HEK293T (cell line): ENCODE results near the gene C1orf52.

Experiments
- CTCF ChIA-PET: fragments of 350-600 bp; formaldehyde crosslinking; extraction: SDS; loops from one replicate; lab custom pipeline; 2021; ENCODE audit warnings: antibody characterized with exemption, inconsistent platforms; lab: Yijun Ruan, JAX
- POLR2A ChIA-PET: fragments of 350-600 bp; formaldehyde crosslinking; extraction: SDS; loops from one replicate; lab custom pipeline; 2020; ENCODE audit warnings: antibody characterized with exemption, inconsistent platforms; lab: Yijun Ruan, JAX
- DNase-seq: peaks from one replicate; pipeline ENCODE4 v3.0.0; 2012; ENCODE audit warnings: mixed read lengths; ENCODE audit errors: extremely low spot score
- ARNT ChIP-seq: fragments of 450-650 bp; IDR thresholded peaks from 2 replicates; pipeline ENCODE4 v1.6.1; 2017; ENCODE audit warnings: mild to moderate bottlenecking
- BHLHE40 ChIP-seq: fragments of 450-650 bp; IDR thresholded peaks from 2 replicates; pipeline ENCODE4 v1.6.1; 2016; ENCODE audit warnings: mild to moderate bottlenecking, moderate library complexity, borderline replicate concordance
- CTBP1 ChIP-seq: fragments of 450-650 bp; IDR thresholded peaks from 2 replicates; pipeline ENCODE4 v1.6.1; 2016; ENCODE audit warnings: borderline replicate concordance
- ELF4 ChIP-seq: fragments of 450-650 bp; IDR thresholded peaks from 2 replicates; pipeline ENCODE4 v1.6.1; 2017; ENCODE audit warnings: antibody characterized with exemption
- FOXA1 ChIP-seq: fragments of 450-650 bp; IDR thresholded peaks from 2 replicates; pipeline ENCODE4 v1.6.1; 2016; ENCODE audit warnings: mild to moderate bottlenecking
- FOXK2 ChIP-seq: fragments of 450-650 bp; IDR thresholded peaks from 2 replicates; pipeline ENCODE4 v1.6.1; 2016; ENCODE audit warnings: mild to moderate bottlenecking
- FOXM1 ChIP-seq: fragments of 450-650 bp; IDR thresholded peaks from 2 replicates; pipeline ENCODE4 v1.6.1; 2017; ENCODE audit warnings: mild to moderate bottlenecking, borderline replicate concordance
- HDGF ChIP-seq: fragments of 450-650 bp; IDR thresholded peaks from 2 replicates; pipeline ENCODE4 v1.6.1; 2017; ENCODE audit warnings: antibody characterized with exemption, borderline replicate concordance
- L3MBTL2 ChIP-seq: fragments of 450-650 bp; conservative IDR thresholded peaks from 2 replicates; pipeline ENCODE4 v1.6.1; 2016; ENCODE audit warnings: mild to moderate bottlenecking
- LEF1 ChIP-seq: fragments of 450-650 bp; IDR thresholded peaks from 2 replicates; pipeline ENCODE4 v1.6.1; 2017; ENCODE audit warnings: mild to moderate bottlenecking, borderline replicate concordance
- NFRKB ChIP-seq: fragments of 450-650 bp; IDR thresholded peaks from 2 replicates; pipeline ENCODE4 v1.6.1; 2016; ENCODE audit warnings: mild to moderate bottlenecking, moderate library complexity
- PKNOX1 ChIP-seq: fragments of 450-650 bp; IDR thresholded peaks from 2 replicates; pipeline ENCODE4 v1.6.1; 2016
- SP1 ChIP-seq: fragments of 450-650 bp; IDR thresholded peaks from 2 replicates; pipeline ENCODE4 v1.6.1; 2017
- SUZ12 ChIP-seq: fragments of 450-650 bp; IDR thresholded peaks from 2 replicates; pipeline ENCODE4 v1.6.1; 2016; ENCODE audit warnings: mild to moderate bottlenecking
- TARDBP ChIP-seq: fragments of 450-650 bp; IDR thresholded peaks from 2 replicates; pipeline ENCODE4 v1.6.1; 2016
- ZNF384 ChIP-seq: fragments of 450-650 bp; IDR thresholded peaks from 2 replicates; pipeline ENCODE4 v1.6.1; 2016

The C1orf52 gene

GRCh38 chr1:85295006-85295431, 35.6 kb upstream of the C1orf52 start:
- no peak for DNase-seq
- CTCF ChIA-PET, result no interaction called here
- TF ChIP-seq L3MBTL2 (no peak), LEF1 (no peak), BHLHE40 (no peak), FOXM1 (no peak), FOXK2 (no peak), FOXA1 (no peak), SUZ12 (no peak), PKNOX1 (no peak), ARNT (no peak), SP1 (no peak), HDGF (no peak), NFRKB (no peak), CTBP1 (no peak), ZNF384 (no peak), TARDBP (no peak), ELF4 (no peak)
- POLR2A ChIA-PET, result no interaction called here

- CTCF ChIA-PET, result no interaction called here
- TF ChIP-seq ELF4, result no peak
- no peak for TF ChIP-seq CTBP1
- TF ChIP-seq TARDBP, result no peak
- TF ChIP-seq FOXK2, result no peak
- no peak for TF ChIP-seq LEF1
- TF ChIP-seq PKNOX1, result no peak
- POLR2A ChIA-PET, result interaction anchor here (1.0 kb wide), 1 partner anchor 14 kb away, joined by 3 read pairs; the partner anchor contains the start of gene BCL10
- DNase-seq, result no peak
Measured at GRCh38 chr1:85290826-85291225, 31.4 kb upstream of the C1orf52 start.

GRCh38 chr1:85289848-85290335, 30.4 kb upstream of the C1orf52 start:
- CTCF ChIA-PET, result interaction anchor here (0.6 kb wide), 1 partner anchor 1297 kb away, joined by 4 read pairs; no protein-coding TSS in a partner anchor
- no peak for DNase-seq
- TF ChIP-seq LEF1 (no peak), FOXA1 (no peak), BHLHE40 (no peak), NFRKB (no peak), FOXM1 (no peak), ARNT (no peak), HDGF (no peak), SUZ12 (no peak), FOXK2 (no peak), ZNF384 (no peak), ELF4 (no peak), TARDBP (no peak), SP1 (no peak)
- POLR2A ChIA-PET, result interaction anchor here (1.0 kb wide), 1 partner anchor 13 kb away, joined by 3 read pairs; the partner anchor contains the start of gene BCL10

- no peak for TF ChIP-seq PKNOX1
- TF ChIP-seq L3MBTL2, result no peak
- no peak for TF ChIP-seq BHLHE40
- no peak for TF ChIP-seq ZNF384
- no peak for TF ChIP-seq LEF1
- no peak for TF ChIP-seq SUZ12
- no peak for TF ChIP-seq TARDBP
- TF ChIP-seq NFRKB, result no peak
- TF ChIP-seq SP1, result no peak
- TF ChIP-seq HDGF, result no peak
- no peak for TF ChIP-seq ARNT
- TF ChIP-seq FOXK2, result no peak
- TF ChIP-seq ELF4, result no peak
- no peak for TF ChIP-seq FOXA1
- no peak for TF ChIP-seq FOXM1
- TF ChIP-seq CTBP1, result no peak
- ChIA-PET POLR2A (no interaction called here), CTCF (no interaction called here)
- DNase-seq, result no peak
Measured at GRCh38 chr1:85289207-85289847, 29.9 kb upstream of the C1orf52 start.

GRCh38 chr1:85284202-85284601, 24.7 kb upstream of the C1orf52 start:
- ChIA-PET CTCF (interaction anchor here (0.7 kb wide), 1 partner anchor 25 kb away, joined by 4 read pairs; the partner anchor contains the start of gene C1orf52), POLR2A (interaction anchor here (0.9 to 1.8 kb wide), 2 partner anchors 8 to 234 kb away, joined by 4 to 9 read pairs; partner anchors contain the start of gene BCL10)
- DNase-seq, result no peak
- TF ChIP-seq TARDBP (no peak), FOXK2 (no peak), LEF1 (no peak), FOXM1 (no peak), PKNOX1 (no peak), BHLHE40 (no peak), L3MBTL2 (no peak), SP1 (no peak), HDGF (no peak), NFRKB (no peak), ELF4 (no peak), ARNT (no peak), SUZ12 (no peak), ZNF384 (no peak), CTBP1 (no peak)
